GM21367 (cell line): ENCODE data around the gene PKHD1.
"Not testable (repeated sequence)": the region's sequence is repeated elsewhere in the genome, so short reads cannot be mapped to it uniquely, and the experiment has no call there.

Source experiments
- ATAC-seq: cut with Tn5 transposase; IDR thresholded peaks from one replicate; pipeline ENCODE4 v1.9.1; 2021; ENCODE audit not compliant: unreplicated experiment

The PKHD1 gene

DNA sequence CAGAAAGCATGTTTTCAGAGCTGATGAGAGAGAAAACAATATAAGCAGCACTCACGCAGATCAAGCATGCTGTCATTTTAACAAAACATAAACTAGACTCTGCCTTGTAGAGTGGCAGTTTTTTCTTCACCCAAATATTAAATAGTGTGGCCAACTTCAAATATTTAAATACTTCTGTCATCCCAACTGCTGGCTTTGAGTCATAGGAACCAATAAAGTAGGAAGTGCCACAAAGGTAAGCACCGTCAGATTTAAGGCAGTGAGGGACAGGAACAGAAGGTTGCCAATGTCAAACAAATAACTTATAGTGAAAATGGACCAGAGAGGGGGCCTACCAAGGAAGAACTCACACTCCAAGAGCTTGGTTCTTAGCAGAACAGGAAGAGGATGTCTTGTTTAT is 222.2 kb downstream of the PKHD1 start:
- ATAC-seq, result no peak

DNA sequence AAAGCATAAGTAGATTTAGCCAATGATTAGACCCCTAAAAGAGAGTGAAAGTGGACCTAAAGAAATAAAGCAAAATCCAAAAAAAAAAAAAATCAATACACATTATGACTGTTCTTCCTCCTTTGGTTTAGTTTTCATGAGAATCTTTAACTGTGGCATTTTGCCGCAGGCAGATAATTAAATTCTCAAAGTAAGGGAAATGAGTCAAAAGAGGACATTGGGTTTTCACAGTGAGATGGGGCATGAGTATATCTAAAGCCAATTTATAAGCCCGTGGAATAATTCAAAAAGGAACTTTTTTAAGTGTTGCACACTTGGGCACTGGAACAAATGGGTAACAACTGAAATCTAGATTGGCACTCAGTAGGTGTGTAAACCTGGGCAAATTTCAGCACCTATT is 230.3 kb downstream of the PKHD1 start:
- ATAC-seq, result no peak

DNA sequence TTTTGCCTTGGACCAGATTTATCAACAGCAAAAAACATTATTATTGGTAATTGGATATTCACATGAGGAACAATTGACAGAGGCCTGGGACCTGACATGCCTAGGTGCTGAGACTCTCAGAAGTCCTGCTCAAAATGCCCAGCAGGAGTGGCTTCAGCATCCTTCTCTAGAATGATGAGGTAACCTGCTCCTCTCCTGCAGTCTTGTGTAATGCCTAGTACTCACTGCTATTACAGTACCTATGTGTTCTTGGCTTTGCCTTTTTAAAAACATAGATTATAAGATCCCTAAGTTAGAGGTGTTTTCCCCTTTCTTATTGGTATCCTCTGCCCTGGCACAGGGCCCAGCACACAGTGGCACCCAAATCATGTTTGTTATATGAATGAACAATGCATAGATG is 230.9 kb downstream of the PKHD1 start:
- no peak for ATAC-seq

DNA sequence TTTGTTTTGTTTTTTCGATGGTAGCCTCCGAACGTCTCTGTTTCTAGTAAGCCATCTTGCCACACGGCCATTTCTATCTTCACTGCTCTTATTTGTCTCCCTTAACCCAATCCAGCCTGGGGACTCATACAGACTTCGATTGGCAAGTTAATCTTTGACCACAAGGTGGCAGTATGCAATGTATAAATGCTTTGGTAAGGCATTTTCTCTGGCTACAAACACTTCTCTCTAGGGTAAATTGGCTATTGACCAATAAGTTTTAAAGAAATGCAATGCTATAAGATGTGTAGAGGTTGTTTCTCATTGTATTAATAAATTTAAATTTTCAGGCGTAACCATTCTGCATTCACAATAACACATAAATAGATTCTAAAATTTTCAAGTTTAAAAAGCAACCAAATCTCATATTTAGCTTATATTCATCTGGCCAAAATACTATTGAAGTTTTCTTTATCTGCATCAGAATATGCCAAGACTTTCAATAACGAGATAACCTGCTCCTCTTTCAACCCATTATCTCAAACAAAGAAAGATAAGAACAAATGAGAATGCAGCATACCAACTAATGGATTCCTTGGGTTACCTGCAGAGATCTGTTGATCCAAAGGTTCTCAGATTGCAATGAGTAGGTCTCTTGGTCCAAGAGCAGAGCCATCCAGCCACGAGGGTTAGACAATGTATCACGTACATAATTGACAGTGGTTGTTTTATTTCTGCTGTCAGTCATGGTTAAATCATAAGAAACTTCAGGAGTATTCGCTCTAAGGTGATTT is 231.9 kb downstream of the PKHD1 start:
- peak; percentile 86 for ATAC-seq

GRCh38 chr6:51854876-51855275 is 232.5 kb downstream of the PKHD1 start:
- no peak for ATAC-seq

GRCh38 chr6:51854347-51854746 is 233.1 kb downstream of the PKHD1 start:
- ATAC-seq, result no peak

- ATAC-seq, result not testable (repeated sequence)
Observed at GRCh38 chr6:51853109-51853508, 234.3 kb downstream of the PKHD1 start.

DNA sequence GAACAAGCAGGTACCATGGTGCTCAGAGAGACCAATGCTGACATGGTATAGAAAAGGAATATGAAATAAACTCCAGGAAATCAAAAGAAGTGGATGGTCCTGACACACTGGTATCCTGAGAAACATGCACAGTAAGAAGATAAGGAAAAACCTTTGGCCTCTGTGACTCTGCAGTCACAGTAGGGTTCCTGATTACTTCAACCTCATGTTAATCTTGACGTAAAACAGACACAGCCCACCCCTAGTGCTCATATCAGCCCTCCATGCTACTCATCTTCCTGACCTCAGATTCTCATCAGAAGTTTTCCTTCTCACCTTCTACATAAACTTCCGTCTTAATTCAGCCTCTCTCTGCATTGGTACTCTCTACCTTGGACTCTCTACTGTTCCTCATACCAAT is 240.9 kb downstream of the PKHD1 start:
- ATAC-seq, result no peak

- ATAC-seq, result no peak
Observed at GRCh38 chr6:51844336-51844735, 243.1 kb downstream of the PKHD1 start.

DNA sequence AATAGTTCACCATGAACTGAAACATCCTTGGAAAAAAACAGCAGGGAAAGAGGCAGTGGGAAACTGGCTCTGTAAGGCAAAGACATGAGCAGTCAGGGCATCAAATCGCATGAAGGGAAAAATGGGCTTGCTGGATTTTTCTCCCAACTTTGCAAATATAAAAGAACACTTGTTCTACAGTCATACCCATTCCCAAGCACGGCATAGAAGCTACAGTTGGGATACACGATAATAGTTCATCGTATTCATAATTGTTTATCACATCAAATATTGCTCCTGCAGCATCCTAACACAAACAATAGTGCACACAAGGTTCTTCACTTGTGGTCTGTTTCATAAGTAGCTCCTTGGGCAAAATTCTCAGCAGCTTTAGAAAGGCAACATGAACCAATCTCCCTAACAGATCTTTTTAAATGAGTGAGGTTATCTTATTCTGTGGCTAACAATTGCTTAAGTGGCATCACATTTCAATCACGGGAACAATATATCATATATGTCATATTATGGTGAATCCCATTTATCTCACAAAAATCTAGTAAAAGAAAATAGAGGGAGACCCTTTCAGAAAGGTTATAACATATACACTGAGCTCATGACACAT is 243.9 kb downstream of the PKHD1 start:
- no peak for ATAC-seq

GRCh38 chr6:51842804-51843378 is 244.5 kb downstream of the PKHD1 start:
- ATAC-seq, result no peak

DNA sequence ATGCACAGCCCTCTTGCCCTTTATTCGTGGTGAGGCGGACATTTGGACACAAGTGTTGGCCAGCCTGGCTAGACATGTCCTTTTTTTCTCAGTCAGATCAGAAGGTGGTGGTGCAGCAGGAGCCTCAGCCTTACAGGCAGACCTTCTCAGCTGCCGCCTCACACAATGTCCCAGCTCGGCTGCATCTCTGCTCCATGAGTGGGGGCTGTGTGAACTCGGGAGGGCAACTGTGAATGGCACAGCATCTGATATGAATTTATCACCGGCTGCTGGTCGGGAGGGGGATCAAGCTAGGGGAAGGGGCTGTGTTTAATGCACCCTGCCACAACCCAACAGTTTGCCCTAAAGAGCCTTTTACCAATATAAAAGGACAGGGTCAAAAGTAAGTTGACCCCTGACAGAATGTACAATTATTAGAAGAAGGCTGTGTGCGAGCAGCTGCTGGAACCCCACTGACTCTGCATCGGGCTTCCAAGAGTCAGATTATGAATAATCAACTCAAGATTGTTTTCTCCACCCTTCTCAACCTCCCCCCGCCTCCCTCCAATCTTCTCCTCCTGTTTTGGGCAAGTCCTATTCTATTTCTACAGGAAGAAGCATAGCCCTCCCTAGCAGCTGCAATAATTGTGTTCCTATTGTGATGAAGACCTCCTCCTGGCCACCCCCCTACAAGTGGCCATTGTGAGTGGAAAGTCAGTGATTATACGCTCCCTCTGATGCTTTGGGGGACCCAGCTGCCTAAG is 245.2 kb downstream of the PKHD1 start:
- no peak for ATAC-seq

DNA sequence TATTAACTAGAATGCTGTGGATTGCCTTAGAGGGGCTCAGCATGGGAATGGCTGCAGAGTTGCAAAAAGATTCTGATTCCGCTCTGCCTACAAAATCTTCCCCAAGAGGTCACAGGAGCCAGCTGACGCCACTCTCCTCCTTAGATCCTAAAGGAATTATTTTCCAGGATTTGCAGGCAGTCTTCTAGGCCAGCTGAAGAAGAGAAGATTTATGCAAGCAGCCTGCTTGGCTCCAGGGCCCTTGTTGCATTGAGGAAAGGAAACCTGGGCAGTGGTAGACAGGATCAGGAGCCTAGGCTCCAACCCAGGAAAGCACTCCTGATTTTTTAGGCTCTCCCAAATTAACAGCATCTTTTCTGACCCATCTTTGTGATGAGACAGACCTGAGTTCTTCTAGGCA is 245.8 kb downstream of the PKHD1 start:
- no peak for ATAC-seq

DNA sequence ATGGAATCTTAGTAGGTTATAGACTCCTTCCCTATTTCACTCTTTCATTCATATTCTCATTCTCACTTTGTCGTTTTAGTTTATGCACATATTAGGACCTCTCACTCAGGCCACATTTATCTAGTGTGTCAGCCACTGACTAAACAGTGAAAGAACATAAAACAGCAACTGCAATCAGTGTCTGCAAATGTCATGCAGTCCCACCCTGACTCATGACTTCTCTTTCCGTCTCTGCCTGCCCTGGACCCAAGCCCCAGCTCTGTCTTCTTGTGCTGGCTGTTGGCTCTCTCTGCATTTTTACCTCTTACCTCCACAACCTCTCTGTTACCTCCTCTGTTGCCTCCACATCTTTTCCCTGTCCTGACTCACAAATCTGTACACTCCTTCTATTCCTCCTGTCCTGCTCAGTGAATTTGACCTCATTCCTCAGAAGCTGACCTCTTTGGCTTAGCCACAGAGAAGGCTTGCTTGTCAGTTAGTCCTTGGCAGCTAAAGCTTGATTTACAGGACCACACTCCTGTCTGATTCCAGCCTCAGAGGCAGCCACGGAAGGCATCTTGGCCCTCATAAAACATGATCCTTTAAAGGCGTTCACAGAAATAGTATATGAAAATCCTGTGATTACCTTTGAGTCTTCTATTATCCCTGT is 247.6 kb downstream of the PKHD1 start:
- no peak for ATAC-seq

DNA sequence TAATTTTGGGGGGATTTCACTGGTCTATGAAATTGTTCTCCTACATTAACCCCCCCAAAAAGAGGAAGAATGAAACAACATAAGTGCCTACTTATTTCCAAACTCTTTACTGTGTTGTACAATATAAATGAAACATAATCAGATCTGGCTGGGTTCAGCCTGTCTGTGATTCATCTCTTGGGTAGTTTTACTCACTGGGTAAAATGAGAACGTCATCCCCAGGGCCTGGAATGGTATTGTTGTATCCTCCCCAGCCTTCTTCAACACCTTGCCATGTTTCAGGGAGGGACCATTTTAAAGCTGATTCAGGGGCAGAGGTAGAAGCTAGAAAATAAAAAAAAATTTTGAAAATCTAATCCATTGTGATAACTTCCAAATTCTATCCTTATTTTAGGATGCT is 256.7 kb downstream of the PKHD1 start:
- no peak for ATAC-seq

- no peak for ATAC-seq
Observed at GRCh38 chr6:51827580-51827979, 259.8 kb downstream of the PKHD1 start.

GRCh38 chr6:51824940-51825339 is 262.5 kb downstream of the PKHD1 start:
- ATAC-seq, result no peak

GRCh38 chr6:51820555-51820954 is 266.9 kb downstream of the PKHD1 start:
- ATAC-seq, result no peak

- ATAC-seq, result no peak
Observed at GRCh38 chr6:51818520-51819022, 268.8 kb downstream of the PKHD1 start.

GRCh38 chr6:51817832-51818231 is 269.6 kb downstream of the PKHD1 start:
- ATAC-seq, result no peak

GRCh38 chr6:51814418-51814817 is 273.0 kb downstream of the PKHD1 start:
- no peak for ATAC-seq
